K562 (cell line): ENCODE data around the gene ALG9. TPM values are rescaled to one million over a fixed set of nuclear protein-coding genes. Genes with fewer than 3 reads are reported as not detected.

Source experiments
- ARID4B ChIP-seq: sonication (generic); formaldehyde crosslinking; IDR thresholded peaks from 2 replicates; pipeline ENCODE4 v1.8.0; 2022; ENCODE audit warnings: mild to moderate bottlenecking, missing genetic modification reagents
- BHLHE40 ChIP-seq: IDR thresholded peaks from 2 replicates; pipeline ENCODE4 v1.6.1; 2011; ENCODE audit warnings: low read length, improper control_type of control experiment
- CCNT2 ChIP-seq: IDR thresholded peaks from 2 replicates; pipeline ENCODE4 v1.6.1; 2011; ENCODE audit warnings: borderline replicate concordance, low read depth, mild to moderate bottlenecking, moderate library complexity, mixed read lengths, low read length; ENCODE audit not compliant: insufficient read length; ENCODE audit errors: extremely low read depth
- CEBPG ChIP-seq, 3 experiments: fragments of 200-800 bp in 1 of 3; sonication (Bioruptor generic) in 1 of 3; sonication (generic) in 1 of 3; formaldehyde crosslinking in 1 of 3; IDR thresholded peaks in 2 of 3; conservative IDR thresholded peaks in 1 of 3; 2 replicates each; pipeline versions ENCODE4 v1.6.1 to v1.8.0; 2016 to 2022; ENCODE audit warnings: missing compliant biosample characterization in 2 of 3, missing genetic modification characterization in 2 of 3, mild to moderate bottlenecking in 1 of 3, missing genetic modification reagents in 1 of 3
- CHD4 ChIP-seq: fragments of 200-600 bp; sonication (generic); IDR thresholded peaks from 3 replicates; pipeline ENCODE4 v1.6.1; 2012; ENCODE audit warnings: low read depth, mild to moderate bottlenecking, mixed read lengths, low read length, inconsistent platforms; ENCODE audit not compliant: insufficient read depth, insufficient replicate concordance, poor library complexity, severe bottlenecking
- ELF1 ChIP-seq: fragments of 200-800 bp; sonication (Bioruptor generic); IDR thresholded peaks from 2 replicates; pipeline ENCODE4 v1.6.1; 2016; ENCODE audit warnings: missing genetic modification characterization, missing compliant biosample characterization
- FOXA1 ChIP-seq: fragments of 450-650 bp; IDR thresholded peaks from 2 replicates; pipeline ENCODE4 v1.6.1; 2016; ENCODE audit warnings: mild to moderate bottlenecking, borderline replicate concordance
- HOMEZ ChIP-seq: fragments of 250-450 bp; sonication (Bioruptor Pico); IDR thresholded peaks from 2 replicates; pipeline ENCODE4 v1.4.0; 2020; ENCODE audit warnings: mild to moderate bottlenecking, moderate library complexity
- NFIC ChIP-seq: fragments of 450-650 bp; IDR thresholded peaks from 2 replicates; pipeline ENCODE4 v1.6.1; 2017; ENCODE audit warnings: mild to moderate bottlenecking, inconsistent platforms
- PRMT5 ChIP-seq: sonication (generic); formaldehyde crosslinking; IDR thresholded peaks from 2 replicates; pipeline ENCODE4 v1.5.0; 2020; ENCODE audit warnings: missing genetic modification reagents
- SMARCC2 ChIP-seq: fragments of 450-650 bp; IDR thresholded peaks from 2 replicates; pipeline ENCODE4 v1.6.1; 2017; ENCODE audit warnings: antibody characterized with exemption, moderate library complexity, mild to moderate bottlenecking, low read depth
- ZBED1 ChIP-seq: IDR thresholded peaks from 2 replicates; pipeline ENCODE4 v1.6.1; 2014
- ZKSCAN8 ChIP-seq: fragments of 200-800 bp; sonication (Bioruptor generic); IDR thresholded peaks from 2 replicates; pipeline ENCODE4 v1.6.1; 2016; ENCODE audit warnings: missing genetic modification characterization, missing compliant biosample characterization
- ZNF134 ChIP-seq: fragments of 250-450 bp; sonication (Bioruptor Pico); conservative IDR thresholded peaks from 2 replicates; pipeline ENCODE4 v1.4.0; 2020
- ZNF143 ChIP-seq: sonication (generic); formaldehyde crosslinking; IDR thresholded peaks from 2 replicates; pipeline ENCODE4 v1.9.0; 2022; ENCODE audit warnings: mild to moderate bottlenecking, missing genetic modification reagents
- ZNF280B ChIP-seq: fragments of 250-450 bp; sonication (Bioruptor Pico); IDR thresholded peaks from 2 replicates; pipeline ENCODE4 v1.5.1; 2021; ENCODE audit warnings: mild to moderate bottlenecking
- ZNF512 ChIP-seq: IDR thresholded peaks from 2 replicates; pipeline ENCODE4 v1.6.1; 2016; ENCODE audit warnings: missing genetic modification characterization, missing compliant biosample characterization
- ZNF707 ChIP-seq: fragments of 250-450 bp; sonication (Bioruptor Pico); conservative IDR thresholded peaks from 2 replicates; pipeline ENCODE4 v1.8.0; 2022; ENCODE audit warnings: inconsistent platforms, mild to moderate bottlenecking, moderate library complexity
- polyA plus RNA-seq, 8 experiments: library from polyadenylated mRNA; depleted of rRNA in 4 of 8; stranded (reverse) in 5 of 8; unstranded in 3 of 8; fragments of >200 nt; fragmentation: Nextera tagmentation in 2 of 8; fragmentation: Illumina TruSeq in 1 of 8; extraction: Ambion mirVana in 2 of 8; extraction: Trizol in 1 of 8; gene quantifications; 2 replicates each; pipeline versions ENCODE4 v1.2.1 to v1.2.3, GENCODE V29; 2011 to 2014; ENCODE audit warnings: inconsistent platforms in 1 of 8, missing spikeins in 1 of 8
- total RNA-seq, 7 experiments: library from RNA; depleted of rRNA in 6 of 7; stranded (reverse); fragments of >200 nt in 6 of 7; fragmentation: Illumina TruSeq in 2 of 7; extraction: Trizol in 2 of 7; gene quantifications; 2 replicates each; pipeline versions ENCODE4 v1.2.1 to v1.2.3, GENCODE V29; 2011 to 2021; ENCODE audit warnings: low replicate concordance in 1 of 7

The ALG9 gene
- total and polyA plus RNA-seq, 9 of the 15 experiments (the other 6 are each of a cell fraction or from before 2014, with no cell fraction given) = 11.5 to 40.5 (median 24.9) TPM

- TF ChIP-seq HOMEZ (CRISPR knock-in tag) (no peak), CCNT2 (peak; percentile 54), CEBPG (CRISPR knock-in tag; IDR thresholded peaks at IDR 0.05) (no peak; the same call in 1 of the 2 replicates), CEBPG (tag; conservative IDR thresholded peaks at IDR 0.05 in 1 of 2, IDR thresholded peaks at IDR 0.05 in 1 of 2) (no peak), SMARCC2 (no peak), ELF1 (peak; percentile 64; the same call in 1 of the 2 replicates), ZNF512 (no peak), ZNF134 (CRISPR knock-in tag) (no peak), ZNF280B (CRISPR knock-in tag) (no peak), BHLHE40 (peak; percentile 33), FOXA1 (no peak), ZKSCAN8 (CRISPR knock-in tag) (no peak), ARID4B (peak; percentile 77), CHD4 (no peak), ZBED1 (no peak), ZNF707 (no peak), ZNF143 (CRISPR knock-in tag) (peak; percentile 7; the same call in 1 of the 2 replicates), PRMT5 (CRISPR knock-in tag) (no peak), NFIC (peak; percentile 35; the same call in 1 of the 2 replicates)
Measured at GRCh38 chr11:111878849-111879636, 7.7 kb upstream of the ALG9 start, which contains the start of the genes CFAP68 and FDXACB1 (continued).
